HT-29 (cell line): ENCODE data around the gene SCAF1. TPM values are rescaled to one million over a fixed set of nuclear protein-coding genes. Genes with fewer than 3 reads are reported as not detected.
A peak's percentile ranks its signal among the peaks of the same experiment; 100 is the strongest.

Source experiments
- DNase-seq: peaks from one replicate; pipeline ENCODE4 v3.0.0-alpha.2; 2015; ENCODE audit warnings: low spot score
- total RNA-seq: library from RNA; depleted of rRNA; stranded (reverse); fragments of >200 nt; shearing (Covaris generic); gene quantifications from 2 replicates; pipeline ENCODE4 v1.2.3, GENCODE V29; 2014

The SCAF1 gene
- total RNA-seq, 1 experiment from 2014 or later = 67.6 TPM

DNA sequence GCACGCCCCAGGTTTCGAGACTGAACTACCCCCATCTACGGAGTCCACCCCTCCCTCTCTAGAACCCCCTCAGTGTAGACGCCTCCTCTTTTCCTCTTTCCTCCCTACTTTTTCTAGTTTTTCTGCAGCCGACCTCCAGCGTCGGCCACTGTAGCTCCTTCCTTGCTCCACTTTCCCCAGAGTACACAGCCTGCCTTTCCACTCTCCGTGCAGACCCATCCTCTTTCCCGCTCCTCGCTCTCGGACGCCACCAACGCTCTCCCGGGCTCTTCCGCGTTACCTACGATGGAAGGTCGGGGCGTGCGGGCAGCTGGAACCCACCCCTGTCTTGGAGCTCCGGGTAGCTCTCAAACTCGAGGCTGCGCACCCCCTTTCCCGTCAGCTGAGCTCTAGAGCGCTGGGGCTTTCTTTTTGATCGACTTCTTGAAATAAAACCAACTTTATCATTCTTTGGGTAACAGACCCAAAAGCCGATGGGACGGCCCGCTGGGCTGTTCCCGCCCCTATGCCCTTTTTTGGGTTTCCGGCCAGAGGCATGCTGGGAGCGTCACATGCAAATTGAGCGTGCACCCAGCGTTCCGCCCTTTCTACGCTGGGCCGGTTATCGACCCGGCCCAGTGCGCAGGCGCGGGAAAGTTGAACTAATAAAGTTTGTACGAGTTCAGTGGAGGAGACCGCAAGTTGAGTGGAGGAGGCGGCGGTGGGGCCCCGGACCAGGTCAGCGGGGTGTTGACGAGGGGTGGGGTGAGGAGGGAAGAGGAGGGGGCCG is 23.5 kb downstream of the SCAF1 start, which contains the start of the genes BCL2L12 and IRF3:
BCL2L12 (plus strand) TSS at position 583 of the 769 bp plus-strand sequence. CDS start 760 bp downstream, outside the sequence.
IRF3 (minus strand) TSS at position 507 of the 769 bp plus-strand sequence. CDS start 1,019 bp downstream, outside the sequence.
- peak; percentile 100 for DNase-seq

- no peak for DNase-seq
Measured at GRCh38 chr19:49666120-49666444, 24.1 kb downstream of the SCAF1 start.

GRCh38 chr19:49667473-49667872 is 25.5 kb downstream of the SCAF1 start:
- DNase-seq = no peak

GRCh38 chr19:49669516-49669915 is 27.5 kb downstream of the SCAF1 start:
- no peak for DNase-seq

DNA sequence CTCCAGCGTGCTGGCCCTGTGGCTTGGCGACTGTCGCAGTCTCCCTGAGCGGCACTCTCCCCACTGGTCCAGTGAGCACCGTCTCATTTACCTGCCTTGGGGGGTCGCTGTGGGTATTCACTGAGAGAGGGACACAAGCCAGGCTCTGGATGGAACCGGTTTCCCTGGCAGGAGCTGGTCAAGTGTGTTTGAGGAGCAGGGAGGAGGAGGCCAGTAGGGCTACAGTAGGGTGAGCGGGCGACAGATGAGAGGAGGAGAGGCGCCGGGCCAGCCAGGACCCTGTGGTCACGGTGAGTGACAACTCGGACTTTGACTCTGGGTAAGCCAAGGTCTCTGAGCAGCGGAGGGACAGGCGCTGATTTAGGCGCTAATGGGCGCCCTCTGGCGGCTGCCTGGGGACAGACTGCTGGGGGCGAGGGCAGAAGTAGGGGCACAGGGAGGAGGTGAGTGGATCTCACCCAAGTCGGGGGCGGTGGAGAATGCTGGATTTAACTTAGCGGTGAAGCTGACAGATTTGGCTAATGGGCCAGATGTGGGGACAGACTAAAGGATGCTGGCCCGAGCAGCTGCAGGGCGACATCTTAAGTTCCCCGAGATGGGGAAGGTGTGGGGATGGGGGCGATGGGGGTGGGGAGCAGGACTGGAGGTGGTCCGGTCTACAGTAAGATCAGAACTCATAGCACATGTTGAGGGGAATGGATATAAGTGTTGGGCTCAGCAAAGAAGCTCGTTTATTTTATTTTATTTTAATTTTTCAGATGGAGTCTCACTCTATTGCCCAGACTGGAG is 30.3 kb downstream of the SCAF1 start:
- peak; percentile 95 for DNase-seq

DNA sequence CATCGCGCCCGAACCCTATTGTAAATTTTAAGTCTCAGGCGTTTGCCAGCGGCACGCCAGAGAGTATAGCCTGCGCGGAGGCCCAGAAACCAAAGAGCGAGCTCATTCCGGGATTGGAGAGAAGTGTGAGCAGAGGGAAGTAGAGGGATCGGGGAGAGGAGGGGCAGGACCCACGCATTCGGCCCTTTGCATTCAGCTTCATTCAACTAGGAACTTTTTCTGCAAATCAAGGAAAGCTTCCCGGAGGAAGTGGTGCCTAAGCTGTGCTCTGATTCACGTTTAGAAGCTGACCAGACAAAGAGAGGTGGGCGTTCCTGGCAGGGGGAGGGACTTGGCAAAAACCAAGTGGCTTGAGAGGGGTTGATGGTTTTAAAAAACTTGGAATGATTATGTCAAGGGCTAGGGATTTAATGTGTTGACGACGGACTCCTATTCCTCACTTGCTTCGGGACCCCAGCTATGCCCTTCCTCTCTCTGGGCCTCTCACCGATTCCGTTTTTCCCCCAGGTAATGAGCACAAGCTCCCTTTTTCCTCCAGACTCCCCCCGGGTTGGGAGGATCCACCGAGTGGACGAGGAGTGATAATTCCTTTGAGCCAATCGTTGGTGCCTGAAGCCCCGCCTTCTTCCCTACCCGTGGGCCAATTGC is 34.3 kb downstream of the SCAF1 start:
- no peak for DNase-seq

- DNase-seq = peak; percentile 100
Measured at GRCh38 chr19:49676784-49677230, 34.8 kb downstream of the SCAF1 start.

DNA sequence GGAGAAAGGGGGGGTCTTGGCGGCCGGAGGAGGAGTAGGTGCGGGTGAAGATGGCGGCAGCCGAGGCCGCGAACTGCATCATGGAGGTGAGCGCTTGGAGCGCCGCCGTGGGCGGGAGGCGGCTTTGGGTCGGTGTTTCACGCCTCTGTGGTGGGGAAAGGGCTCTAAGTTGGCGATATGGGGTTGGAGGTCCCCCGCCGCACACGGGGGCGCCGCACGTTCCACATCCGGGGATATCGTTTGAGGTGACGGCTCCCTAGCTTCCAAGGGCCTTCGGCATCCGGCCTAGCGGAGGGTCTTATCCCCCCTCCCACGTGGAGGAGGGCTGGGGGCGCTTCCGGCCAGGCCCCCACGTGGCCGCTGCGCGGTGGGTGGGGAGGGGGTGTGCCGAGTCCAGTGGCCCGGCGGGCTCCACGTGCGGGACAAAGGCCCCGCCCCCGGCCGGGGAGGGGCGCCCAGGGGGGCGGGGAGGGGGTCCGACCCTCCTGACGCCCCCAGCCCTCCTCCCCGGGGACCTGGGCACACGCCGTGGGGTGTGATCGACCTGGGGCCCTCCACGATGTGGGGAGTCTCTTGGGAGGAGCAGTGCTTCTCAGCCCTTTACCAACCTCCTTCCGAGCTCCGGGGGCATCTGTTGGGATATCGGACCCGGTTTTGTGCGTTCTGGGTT is 35.4 kb downstream of the SCAF1 start, which contains the start of gene PRMT1:
PRMT1 (plus strand) TSS at position 41 of the 670 bp plus-strand sequence; CDS start at position 51, 10 bp downstream.
- DNase-seq = peak; percentile 67

GRCh38 chr19:49677901-49678674 is 36.1 kb downstream of the SCAF1 start:
- peak; percentile 93 for DNase-seq

- DNase-seq = no peak
Measured at GRCh38 chr19:49678985-49679770, 37.2 kb downstream of the SCAF1 start.

- no peak for DNase-seq
Measured at GRCh38 chr19:49679771-49680413, 37.9 kb downstream of the SCAF1 start.

- DNase-seq = peak; percentile 99
Measured at GRCh38 chr19:49680421-49681351, 38.7 kb downstream of the SCAF1 start.

- DNase-seq = no peak
Measured at GRCh38 chr19:49681830-49682229, 39.8 kb downstream of the SCAF1 start.

GRCh38 chr19:49682274-49682673 is 40.3 kb downstream of the SCAF1 start:
- DNase-seq = no peak

- DNase-seq = no peak
Measured at GRCh38 chr19:49683814-49684250, 41.8 kb downstream of the SCAF1 start.

- peak; percentile 48 for DNase-seq
Measured at GRCh38 chr19:49684251-49684982, 42.4 kb downstream of the SCAF1 start.

DNA sequence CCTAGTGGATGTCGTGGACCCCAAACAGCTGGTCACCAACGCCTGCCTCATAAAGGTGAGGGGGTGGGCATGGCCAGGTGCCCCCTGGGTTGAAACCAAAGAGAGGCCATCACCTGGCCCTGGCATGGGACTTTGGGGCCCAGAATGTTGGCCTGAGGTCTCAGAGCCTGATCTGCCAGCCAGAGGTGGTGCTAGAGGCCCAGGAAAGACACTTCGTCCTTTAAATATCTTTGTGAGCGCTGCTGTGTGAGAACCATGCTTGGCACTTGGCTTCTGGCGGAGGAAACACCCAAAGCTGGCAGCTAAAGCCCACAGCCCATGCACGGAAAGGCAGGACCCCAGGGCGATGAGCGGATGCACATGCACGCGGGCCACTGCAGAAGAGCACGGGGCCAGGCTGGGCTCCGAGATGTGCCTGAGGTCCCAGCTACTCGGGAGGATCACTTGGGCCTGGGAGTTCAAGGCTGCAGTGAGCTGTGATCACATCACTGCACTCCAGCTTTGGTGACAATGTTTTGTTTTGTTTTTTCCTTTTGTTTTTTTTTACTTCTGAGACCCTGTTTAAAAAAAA is 43.1 kb downstream of the SCAF1 start:
- DNase-seq = no peak
